ENCODE measurements around the gene CX3CL1. TPM values are rescaled to one million over a fixed set of nuclear protein-coding genes. Genes with fewer than 3 reads are reported as not detected.

Gene CX3CL1
- total and polyA plus RNA-seq, 2 of the 13 experiments (the other 11 are each of a cell fraction or from before 2014, with no cell fraction given): 57.3 to 60.8 TPM

GRCh38 chr16:57373117-57373947 lies 1.0 kb downstream of the CX3CL1 start (continued):
- no peak for TF ChIP-seq THYN1 (CRISPR knock-in tag; IDR thresholded peaks at IDR 0.05; ENCODE audit: borderline replicate concordance, low read depth)
- no peak for TF ChIP-seq ZMAT3 (CRISPR knock-in tag; conservative IDR thresholded peaks at IDR 0.05)
- TF ChIP-seq ZNF282 (IDR thresholded peaks at IDR 0.05; ENCODE audit: partially characterized antibody): no peak
- no peak for TF ChIP-seq ZNF30 (CRISPR knock-in tag; IDR thresholded peaks at IDR 0.05)
- peak; percentile 75 to 77 for TF ChIP-seq POLR2A (IDR thresholded peaks at IDR 0.05; ENCODE audit: insufficient read depth in 1 of 2, low read depth in 2 of 2, low read length in 2 of 2)
- TF ChIP-seq, protein P1, sequence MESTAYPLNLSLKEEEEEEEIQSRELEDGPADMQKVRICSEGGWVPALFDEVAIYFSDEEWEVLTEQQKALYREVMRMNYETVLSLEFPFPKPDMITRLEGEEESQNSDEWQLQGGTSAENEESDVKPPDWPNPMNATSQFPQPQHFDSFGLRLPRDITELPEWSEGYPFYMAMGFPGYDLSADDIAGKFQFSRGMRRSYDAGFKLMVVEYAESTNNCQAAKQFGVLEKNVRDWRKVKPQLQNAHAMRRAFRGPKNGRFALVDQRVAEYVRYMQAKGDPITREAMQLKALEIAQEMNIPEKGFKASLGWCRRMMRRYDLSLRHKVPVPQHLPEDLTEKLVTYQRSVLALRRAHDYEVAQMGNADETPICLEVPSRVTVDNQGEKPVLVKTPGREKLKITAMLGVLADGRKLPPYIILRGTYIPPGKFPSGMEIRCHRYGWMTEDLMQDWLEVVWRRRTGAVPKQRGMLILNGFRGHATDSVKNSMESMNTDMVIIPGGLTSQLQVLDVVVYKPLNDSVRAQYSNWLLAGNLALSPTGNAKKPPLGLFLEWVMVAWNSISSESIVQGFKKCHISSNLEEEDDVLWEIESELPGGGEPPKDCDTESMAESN (CRISPR knock-in tag; conservative IDR thresholded peaks at IDR 0.05): 0 out of 2 replicates have a peak, but pooled peaks have one; percentile 42
- TF ChIP-seq ZNF276 (CRISPR knock-in tag; IDR thresholded peaks at IDR 0.05; ENCODE audit: low read depth): no peak
- TF ChIP-seq, protein P2, sequence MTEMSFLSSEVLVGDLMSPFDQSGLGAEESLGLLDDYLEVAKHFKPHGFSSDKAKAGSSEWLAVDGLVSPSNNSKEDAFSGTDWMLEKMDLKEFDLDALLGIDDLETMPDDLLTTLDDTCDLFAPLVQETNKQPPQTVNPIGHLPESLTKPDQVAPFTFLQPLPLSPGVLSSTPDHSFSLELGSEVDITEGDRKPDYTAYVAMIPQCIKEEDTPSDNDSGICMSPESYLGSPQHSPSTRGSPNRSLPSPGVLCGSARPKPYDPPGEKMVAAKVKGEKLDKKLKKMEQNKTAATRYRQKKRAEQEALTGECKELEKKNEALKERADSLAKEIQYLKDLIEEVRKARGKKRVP (CRISPR knock-in tag; IDR thresholded peaks at IDR 0.05): no peak; a peak in 1 of 4 replicates
- TF ChIP-seq ZNF546 (CRISPR knock-in tag; conservative IDR thresholded peaks at IDR 0.05): peak; percentile 91
- no peak for TF ChIP-seq ZNF720 (CRISPR knock-in tag; IDR thresholded peaks at IDR 0.05)
- peak; percentile 6; the same call in 1 of the 2 replicates for TF ChIP-seq FUBP1 (CRISPR knock-in tag; IDR thresholded peaks at IDR 0.05; ENCODE audit: borderline replicate concordance)
- no peak; the same call in 1 of the 2 replicates for TF ChIP-seq SIX1 (CRISPR knock-in tag; IDR thresholded peaks at IDR 0.05; ENCODE audit: borderline replicate concordance)
- TF ChIP-seq HNRNPL (IDR thresholded peaks at IDR 0.05; ENCODE audit: low read depth, low read length): no peak
- no peak for TF ChIP-seq ZFP36L2 (CRISPR knock-in tag; IDR thresholded peaks at IDR 0.05)
- TF ChIP-seq TAF1 (CRISPR knock-in tag; IDR thresholded peaks at IDR 0.05): peak; percentile 46; the same call in 1 of the 2 replicates
- TF ChIP-seq ZNF616 (CRISPR knock-in tag; IDR thresholded peaks at IDR 0.05; ENCODE audit: low read depth): no peak; the same call in 1 of the 2 replicates
- TF ChIP-seq, protein P3, sequence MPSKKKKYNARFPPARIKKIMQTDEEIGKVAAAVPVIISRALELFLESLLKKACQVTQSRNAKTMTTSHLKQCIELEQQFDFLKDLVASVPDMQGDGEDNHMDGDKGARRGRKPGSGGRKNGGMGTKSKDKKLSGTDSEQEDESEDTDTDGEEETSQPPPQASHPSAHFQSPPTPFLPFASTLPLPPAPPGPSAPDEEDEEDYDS (CRISPR knock-in tag; IDR thresholded peaks at IDR 0.05): peak; percentile 75
- TF ChIP-seq ZNF124 (CRISPR knock-in tag; IDR thresholded peaks at IDR 0.05): no peak
- TF ChIP-seq IKZF1 (IDR thresholded peaks at IDR 0.05): no peak
- TF ChIP-seq PLSCR1 (CRISPR knock-in tag; IDR thresholded peaks at IDR 0.05; ENCODE audit: borderline replicate concordance): no peak
- TF ChIP-seq TP53 (CRISPR knock-in tag; conservative IDR thresholded peaks at IDR 0.05): no peak
- 0 out of 2 replicates have a peak, but pooled peaks have one; percentile 16 for TF ChIP-seq MATR3 (CRISPR knock-in tag; IDR thresholded peaks at IDR 0.05)

All from HepG2 (cell line).